Measurements from ENCODE around the gene TIPRL.
"Not testable (repeated sequence)": the region's sequence is repeated elsewhere in the genome, so short reads cannot be mapped to it uniquely, and the experiment has no call there.

TIPRL gene

GRCh38 chr1:168159979-168160378, 18.8 kb upstream of the TIPRL start:
- DNase-seq = no peak

- no peak for DNase-seq
Observed at GRCh38 chr1:168161459-168161858, 17.3 kb upstream of the TIPRL start.

GRCh38 chr1:168163670-168164069, 15.1 kb upstream of the TIPRL start:
- DNase-seq = no peak

- no peak for DNase-seq
Observed at GRCh38 chr1:168164771-168165170, 14.0 kb upstream of the TIPRL start.

- DNase-seq = no peak
Observed at GRCh38 chr1:168167806-168168205, 11.0 kb upstream of the TIPRL start.

- no peak for DNase-seq
Observed at GRCh38 chr1:168170564-168171508, 7.9 kb upstream of the TIPRL start.

- no peak for DNase-seq
Observed at GRCh38 chr1:168172250-168172915, 6.4 kb upstream of the TIPRL start.

- DNase-seq = no peak
Observed at GRCh38 chr1:168178227-168178637, 530 bp upstream of the TIPRL start.

- no peak for DNase-seq
Observed at GRCh38 chr1:168179438-168180147, 831 bp downstream of the TIPRL start.

GRCh38 chr1:168180148-168180524, 1.4 kb downstream of the TIPRL start:
- no peak for DNase-seq

GRCh38 chr1:168181063-168181720, 2.4 kb downstream of the TIPRL start:
- DNase-seq = not testable (repeated sequence)

GRCh38 chr1:168187177-168187576, 8.4 kb downstream of the TIPRL start:
- no peak for DNase-seq

- no peak for DNase-seq
Observed at GRCh38 chr1:168190403-168190802, 11.6 kb downstream of the TIPRL start.

GRCh38 chr1:168195199-168196135, 16.7 kb downstream of the TIPRL start:
- DNase-seq = no peak

GRCh38 chr1:168199056-168199455, 20.3 kb downstream of the TIPRL start:
- DNase-seq = no peak

- no peak for DNase-seq
Observed at GRCh38 chr1:168202941-168203654, 24.3 kb downstream of the TIPRL start.

- DNase-seq = no peak
Observed at GRCh38 chr1:168206111-168206510, 27.3 kb downstream of the TIPRL start.

- DNase-seq = not testable (repeated sequence)
Observed at GRCh38 chr1:168207673-168208072, 28.9 kb downstream of the TIPRL start.

- DNase-seq = no peak
Observed at GRCh38 chr1:168210312-168210711, 31.6 kb downstream of the TIPRL start.

GRCh38 chr1:168213349-168213748, 34.6 kb downstream of the TIPRL start:
- DNase-seq = no peak

- DNase-seq = no peak
Observed at GRCh38 chr1:168216171-168216570, 37.4 kb downstream of the TIPRL start.

Data from retina (tissue), 1 donor.